Nephron progenitor cell (in vitro differentiated cells): ENCODE measurements around the gene METRNL.

Source experiments
- DNase-seq: peaks from one replicate; pipeline ENCODE4 v3.0.0; 2021
- H3K27ac Mint-ChIP-seq: 2 replicates; pipeline ENCODE4 v1.8.0; 2021; ENCODE audit warnings: mild to moderate bottlenecking, moderate library complexity, mixed read lengths
- H3K27me3 Mint-ChIP-seq: 2 replicates; pipeline ENCODE4 v1.8.0; 2021; ENCODE audit warnings: mild to moderate bottlenecking, low read depth, mixed read lengths; ENCODE audit not compliant: poor library complexity
- H3K36me3 Mint-ChIP-seq: 2 replicates; pipeline ENCODE4 v1.8.0; 2021; ENCODE audit warnings: low read depth, mixed read lengths
- H3K4me1 Mint-ChIP-seq: 2 replicates; pipeline ENCODE4 v1.8.0; 2021; ENCODE audit warnings: mixed read lengths
- H3K4me3 Mint-ChIP-seq: 2 replicates; pipeline ENCODE4 v1.8.0; 2021; ENCODE audit warnings: mild to moderate bottlenecking, moderate library complexity, mixed read lengths
- H3K9me3 Mint-ChIP-seq: 2 replicates; pipeline ENCODE4 v1.8.0; 2021; ENCODE audit warnings: mild to moderate bottlenecking, moderate library complexity, mixed read lengths
- TF ChIP-seq, protein P1 (sequence below): fragments of 200-600 bp; sonication (generic); IDR thresholded peaks from 2 replicates; pipeline ENCODE4 v1.5.0; 2021; ENCODE audit warnings: antibody characterized with exemption

The METRNL gene

DNA sequence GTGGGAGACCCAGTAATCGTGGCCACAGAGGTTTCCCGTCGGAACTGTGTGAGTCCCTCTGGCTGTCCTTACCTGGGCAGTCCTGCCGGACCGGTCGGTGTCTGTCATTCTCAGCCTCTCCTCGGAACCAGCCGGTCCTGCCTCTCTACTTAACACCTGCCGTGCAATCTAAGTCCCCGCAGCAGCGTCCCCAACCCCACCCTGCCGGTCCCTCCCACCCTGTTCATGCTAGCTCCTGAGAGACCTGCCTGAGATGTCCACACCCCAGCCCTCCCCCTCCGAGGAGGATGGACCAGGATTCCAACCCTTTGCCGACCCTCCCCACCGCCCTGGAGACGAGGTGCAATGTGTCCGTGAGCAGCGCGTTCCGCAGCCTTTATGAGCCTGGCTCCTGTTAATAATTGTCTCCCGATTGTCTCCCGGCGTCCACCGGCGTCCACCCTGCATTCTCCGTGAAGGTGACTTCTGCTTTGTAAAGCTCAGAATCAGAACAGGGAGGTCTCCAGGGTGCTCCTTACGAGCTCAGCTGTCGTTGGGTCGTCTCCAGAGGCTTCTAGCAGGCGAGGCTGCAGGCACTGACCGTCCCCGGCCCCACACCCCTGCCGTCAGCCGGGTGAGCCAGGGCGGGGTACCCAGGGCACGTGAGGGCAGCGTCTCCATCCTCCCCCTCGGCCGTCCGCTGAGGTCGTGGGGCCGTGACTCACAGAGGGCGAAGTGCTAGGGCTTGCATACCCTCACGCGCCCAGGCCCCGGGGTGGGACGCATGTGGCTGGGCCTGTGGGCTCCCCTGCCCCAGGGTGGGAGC, 10.1 kb downstream of the METRNL start:
- Mint-ChIP-seq H3K9me3 (no peaks in the 10 kb centered on the region), H3K4me1 (peaks cover 31% of the 10 kb centered on the region), H3K4me3 (peak overlapping the region; percentile 38), H3K27ac (peak overlapping the region; percentile 78), H3K36me3 (peaks cover under 1% of the 10 kb centered on the region), H3K27me3 (peaks cover 2% of the 10 kb centered on the region)
- TF ChIP-seq, protein P1, sequence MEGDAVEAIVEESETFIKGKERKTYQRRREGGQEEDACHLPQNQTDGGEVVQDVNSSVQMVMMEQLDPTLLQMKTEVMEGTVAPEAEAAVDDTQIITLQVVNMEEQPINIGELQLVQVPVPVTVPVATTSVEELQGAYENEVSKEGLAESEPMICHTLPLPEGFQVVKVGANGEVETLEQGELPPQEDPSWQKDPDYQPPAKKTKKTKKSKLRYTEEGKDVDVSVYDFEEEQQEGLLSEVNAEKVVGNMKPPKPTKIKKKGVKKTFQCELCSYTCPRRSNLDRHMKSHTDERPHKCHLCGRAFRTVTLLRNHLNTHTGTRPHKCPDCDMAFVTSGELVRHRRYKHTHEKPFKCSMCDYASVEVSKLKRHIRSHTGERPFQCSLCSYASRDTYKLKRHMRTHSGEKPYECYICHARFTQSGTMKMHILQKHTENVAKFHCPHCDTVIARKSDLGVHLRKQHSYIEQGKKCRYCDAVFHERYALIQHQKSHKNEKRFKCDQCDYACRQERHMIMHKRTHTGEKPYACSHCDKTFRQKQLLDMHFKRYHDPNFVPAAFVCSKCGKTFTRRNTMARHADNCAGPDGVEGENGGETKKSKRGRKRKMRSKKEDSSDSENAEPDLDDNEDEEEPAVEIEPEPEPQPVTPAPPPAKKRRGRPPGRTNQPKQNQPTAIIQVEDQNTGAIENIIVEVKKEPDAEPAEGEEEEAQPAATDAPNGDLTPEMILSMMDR: no peak
- no peak for DNase-seq

DNA sequence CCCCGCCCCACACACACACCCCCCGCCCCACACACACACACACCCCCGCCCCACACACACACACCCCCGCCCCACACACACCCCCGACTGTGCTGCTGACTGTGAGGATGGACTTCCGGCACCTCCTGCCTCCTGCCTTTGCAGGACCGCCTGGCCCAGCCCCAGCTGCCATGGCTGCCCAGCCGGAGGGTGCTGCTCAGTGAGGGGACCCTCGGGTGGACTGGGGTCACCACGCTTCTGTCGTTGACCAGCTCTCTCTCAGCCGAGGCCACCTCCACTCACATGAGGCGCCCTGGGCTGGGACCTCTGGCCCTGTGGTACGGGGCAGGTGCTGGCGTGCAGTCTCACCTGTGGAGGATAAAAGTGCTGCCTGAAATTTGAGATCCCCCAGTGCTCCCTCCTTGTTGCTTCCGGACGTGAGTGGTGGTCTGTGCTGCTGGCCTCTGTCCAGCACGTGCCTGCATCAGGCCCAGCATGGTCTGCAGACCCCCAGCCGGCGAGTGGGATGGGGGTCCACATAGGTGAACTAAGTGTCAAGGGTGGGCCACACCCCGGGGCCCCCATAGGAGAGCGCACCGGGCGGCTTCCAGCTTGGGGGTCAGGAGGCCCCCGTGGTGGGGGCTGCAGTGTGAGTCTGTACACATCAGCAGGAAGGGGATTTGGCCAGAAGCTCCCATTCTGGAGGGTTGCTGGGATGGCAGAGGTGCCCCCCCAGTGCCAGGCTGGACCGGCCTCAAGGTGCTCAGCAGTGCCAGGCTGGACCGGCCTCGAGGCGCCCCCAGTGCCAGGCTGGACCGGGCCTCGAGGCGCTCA, 11.2 kb downstream of the METRNL start:
- Mint-ChIP-seq H3K36me3 (peaks cover 6% of the 10 kb centered on the region), H3K27ac (no peak overlapping the region), H3K9me3 (no peaks in the 10 kb centered on the region), H3K27me3 (peaks cover 2% of the 10 kb centered on the region), H3K4me3 (peak overlapping the region; percentile 36), H3K4me1 (peaks cover 24% of the 10 kb centered on the region)
- TF ChIP-seq, protein P1: no peak
- no peak for DNase-seq

DNA sequence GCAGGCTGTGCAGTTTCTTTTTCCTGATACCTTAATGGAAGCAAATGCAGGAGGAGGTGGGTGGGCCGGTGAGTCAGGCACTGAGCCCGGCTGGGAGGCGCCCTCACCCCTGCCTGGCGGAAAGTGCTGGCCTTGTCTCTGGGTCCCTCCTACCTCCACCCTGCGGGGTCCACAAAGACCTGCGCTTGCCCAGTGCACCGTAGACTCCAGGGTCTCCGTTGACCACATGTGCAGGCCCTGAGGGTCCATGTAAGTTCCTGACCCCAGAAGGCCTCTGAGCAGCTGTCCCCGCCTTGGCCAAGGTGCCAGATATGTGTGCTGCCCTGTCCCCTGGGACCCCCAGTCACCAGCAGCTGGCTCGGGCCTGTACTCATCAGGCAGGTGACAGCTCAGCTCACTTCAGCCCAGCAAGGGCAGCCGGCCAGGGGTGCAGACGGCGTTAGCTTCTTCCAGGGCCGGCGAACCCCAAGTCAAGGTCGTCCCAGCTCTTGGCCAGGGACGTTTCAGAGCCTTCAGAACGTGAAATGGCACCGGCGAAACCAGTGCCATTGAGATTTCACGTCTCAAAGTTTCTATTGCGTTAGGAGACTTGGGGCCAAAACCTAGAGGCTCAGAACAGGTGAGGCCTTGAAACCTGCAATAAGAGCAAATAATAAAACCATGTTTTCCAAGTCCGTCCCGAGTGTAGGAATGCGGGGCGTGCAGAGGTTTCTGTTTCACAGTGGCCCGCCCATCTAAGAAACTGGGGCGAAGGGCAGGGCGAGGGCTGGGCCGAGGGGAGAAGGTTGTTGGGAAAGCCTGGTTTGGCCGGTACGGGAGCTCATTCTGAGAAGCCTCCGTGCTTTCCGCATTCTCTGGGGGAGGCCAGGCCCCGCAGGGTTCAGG, 12.1 kb downstream of the METRNL start:
- Mint-ChIP-seq H3K27me3 (peaks cover 2% of the 10 kb centered on the region), H3K36me3 (peaks cover 9% of the 10 kb centered on the region), H3K27ac (no peak overlapping the region), H3K4me1 (peaks cover 15% of the 10 kb centered on the region), H3K4me3 (no peak overlapping the region), H3K9me3 (no peaks in the 10 kb centered on the region)
- TF ChIP-seq, protein P1: no peak
- no peak for DNase-seq

DNA sequence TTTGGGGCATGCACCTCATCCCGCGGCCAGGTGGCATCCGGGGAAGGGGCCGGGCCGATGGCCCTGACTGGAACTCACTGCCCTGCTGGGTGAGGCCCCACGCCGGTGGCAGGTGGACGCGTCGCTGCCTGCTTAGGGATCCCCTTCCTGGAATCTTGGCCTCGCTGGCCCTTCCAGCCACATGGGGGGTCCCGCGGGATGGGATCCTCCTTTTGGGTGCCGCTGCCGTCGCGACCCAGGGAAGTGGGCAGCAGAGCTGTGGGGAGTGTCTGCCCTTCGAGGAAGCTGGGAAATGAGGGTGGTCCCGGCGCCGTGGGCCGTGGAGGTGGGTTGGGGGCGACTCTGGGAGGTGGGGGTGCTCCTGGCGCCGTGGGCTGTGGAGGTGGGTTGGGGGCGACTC, 12.8 kb downstream of the METRNL start:
- Mint-ChIP-seq H3K36me3 (peaks cover 9% of the 10 kb centered on the region), H3K9me3 (no peaks in the 10 kb centered on the region), H3K4me1 (peaks cover 18% of the 10 kb centered on the region), H3K4me3 (no peak overlapping the region), H3K27me3 (peaks cover 2% of the 10 kb centered on the region), H3K27ac (no peak overlapping the region)
- DNase-seq: no peak
- TF ChIP-seq, protein P1: no peak

DNA sequence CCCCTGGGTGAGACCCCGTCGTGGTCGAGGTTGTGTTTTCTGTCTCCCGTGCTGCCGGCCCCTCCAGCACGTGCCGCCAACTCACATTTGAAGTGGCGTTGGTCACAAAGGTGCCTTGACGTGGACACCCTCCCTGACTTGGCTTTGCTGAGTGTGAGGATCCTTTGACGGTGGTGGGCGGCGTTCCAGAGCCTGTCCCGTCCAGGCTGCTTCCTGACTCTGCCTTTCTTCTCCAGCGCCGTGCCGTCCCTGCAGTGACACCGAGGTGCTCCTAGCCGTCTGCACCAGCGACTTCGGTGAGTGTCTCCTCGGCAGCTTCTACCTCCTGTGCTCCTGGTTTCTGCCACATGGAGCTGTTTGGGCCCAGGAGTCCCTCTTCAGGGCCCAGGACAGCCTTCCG, 13.5 kb downstream of the METRNL start:
- H3K9me3 Mint-ChIP-seq: no peaks in the 10 kb centered on the region
- TF ChIP-seq, protein P1: no peak
- H3K36me3 Mint-ChIP-seq: peaks cover 9% of the 10 kb centered on the region
- peaks cover 20% of the 10 kb centered on the region for H3K4me1 Mint-ChIP-seq
- no peak overlapping the region for H3K27ac Mint-ChIP-seq
- DNase-seq: no peak
- no peak overlapping the region for H3K4me3 Mint-ChIP-seq
- H3K27me3 Mint-ChIP-seq: peaks cover 2% of the 10 kb centered on the region
